ENCODE data around the gene BMP5.

The BMP5 gene

DNA sequence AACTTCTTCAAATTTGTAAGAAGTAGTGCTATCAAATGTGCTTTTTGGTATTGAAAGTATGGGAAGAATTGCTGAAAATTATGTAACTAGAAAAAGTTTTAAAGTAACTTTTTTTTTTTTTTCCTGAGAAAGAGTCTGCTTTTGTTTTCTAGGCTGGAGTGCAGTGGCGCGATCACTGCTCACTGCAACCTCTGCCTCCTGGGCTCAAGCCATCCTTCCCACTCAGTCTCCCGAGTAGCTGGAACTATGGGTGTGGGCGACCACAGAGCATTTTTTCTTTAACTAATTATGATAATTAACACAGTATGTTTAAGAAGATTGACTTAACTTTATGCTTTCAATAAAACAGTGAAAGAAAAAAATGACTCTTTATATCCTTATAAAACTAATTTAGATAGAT lies 38.4 kb downstream of the BMP5 start:
- no peak for TF ChIP-seq EZH2phosphoT487 (conservative IDR thresholded peaks at IDR 0.05; ENCODE audit: low read length)
- TF ChIP-seq, protein P1, sequence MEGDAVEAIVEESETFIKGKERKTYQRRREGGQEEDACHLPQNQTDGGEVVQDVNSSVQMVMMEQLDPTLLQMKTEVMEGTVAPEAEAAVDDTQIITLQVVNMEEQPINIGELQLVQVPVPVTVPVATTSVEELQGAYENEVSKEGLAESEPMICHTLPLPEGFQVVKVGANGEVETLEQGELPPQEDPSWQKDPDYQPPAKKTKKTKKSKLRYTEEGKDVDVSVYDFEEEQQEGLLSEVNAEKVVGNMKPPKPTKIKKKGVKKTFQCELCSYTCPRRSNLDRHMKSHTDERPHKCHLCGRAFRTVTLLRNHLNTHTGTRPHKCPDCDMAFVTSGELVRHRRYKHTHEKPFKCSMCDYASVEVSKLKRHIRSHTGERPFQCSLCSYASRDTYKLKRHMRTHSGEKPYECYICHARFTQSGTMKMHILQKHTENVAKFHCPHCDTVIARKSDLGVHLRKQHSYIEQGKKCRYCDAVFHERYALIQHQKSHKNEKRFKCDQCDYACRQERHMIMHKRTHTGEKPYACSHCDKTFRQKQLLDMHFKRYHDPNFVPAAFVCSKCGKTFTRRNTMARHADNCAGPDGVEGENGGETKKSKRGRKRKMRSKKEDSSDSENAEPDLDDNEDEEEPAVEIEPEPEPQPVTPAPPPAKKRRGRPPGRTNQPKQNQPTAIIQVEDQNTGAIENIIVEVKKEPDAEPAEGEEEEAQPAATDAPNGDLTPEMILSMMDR (IDR thresholded peaks at IDR 0.05; ENCODE audit: insufficient read depth, low read length, poor library complexity, severe bottlenecking): no peak
- H3K4me2 ChIP-seq (ENCODE audit: low read depth, low read length, poor library complexity, severe bottlenecking): no peak overlapping the region
- no peaks in the 10 kb centered on the region for H3K79me2 ChIP-seq (ENCODE audit: insufficient read depth, low read length)

DNA sequence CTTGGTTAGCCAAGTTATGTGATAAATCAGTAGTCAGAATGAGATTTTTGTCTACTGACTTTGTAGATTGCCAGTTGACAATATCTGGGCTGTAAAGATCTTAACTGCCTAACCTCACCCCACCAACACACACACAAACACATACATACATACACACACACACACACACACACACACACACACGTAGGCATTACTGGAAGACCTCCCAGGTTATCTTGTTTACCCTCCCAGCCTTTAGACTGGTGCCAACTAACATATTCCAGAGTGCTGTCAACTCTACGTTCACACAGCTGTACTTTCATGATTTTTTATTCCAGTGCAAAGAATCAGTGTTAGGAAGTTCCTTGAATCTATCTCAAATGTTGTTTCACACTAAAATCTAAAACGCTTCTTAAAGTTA lies 38.9 kb downstream of the BMP5 start:
- Histone ChIP-seq H3K9me2 (replicated peaks; ENCODE audit: insufficient read depth, low read length) (no peaks in the 10 kb centered on the region; the same call in 1 of the 2 replicates), H3F3A (ENCODE audit: insufficient read depth) (no peaks in the 10 kb centered on the region), H3K9me3 (ENCODE audit: insufficient read depth, low read length) (no peaks in the 10 kb centered on the region), H3K27me3 (ENCODE audit: low read length) (no peaks in the 10 kb centered on the region), H3K79me2 (ENCODE audit: insufficient read depth, low read length) (no peaks in the 10 kb centered on the region), H3K4me3 (ENCODE audit: insufficient read depth, low read length, poor library complexity, severe bottlenecking) (no peak overlapping the region), H3K4me2 (ENCODE audit: low read depth, low read length, poor library complexity, severe bottlenecking) (no peak overlapping the region), H2AFZ (ENCODE audit: low read depth, low read length, severe bottlenecking) (no peak overlapping the region), H3K36me3 (ENCODE audit: low read length) (no peaks in the 10 kb centered on the region), H3K9ac (ENCODE audit: low read length) (no peak overlapping the region), H4K20me1 (ENCODE audit: low read depth, low read length) (no peaks in the 10 kb centered on the region), H3K27ac (ENCODE audit: low read depth, low read length) (no peak overlapping the region)
- TF ChIP-seq, protein P1 (IDR thresholded peaks at IDR 0.05; ENCODE audit: insufficient read depth, low read length, poor library complexity, severe bottlenecking): no peak
- no peak for TF ChIP-seq EZH2phosphoT487 (conservative IDR thresholded peaks at IDR 0.05; ENCODE audit: low read length)

More for the DNA sequence above, 38.4 kb downstream of the BMP5 start:
- Histone ChIP-seq H3F3A (ENCODE audit: insufficient read depth) (no peaks in the 10 kb centered on the region), H3K27me3 (ENCODE audit: low read length) (no peaks in the 10 kb centered on the region), H3K36me3 (ENCODE audit: low read length) (no peaks in the 10 kb centered on the region), H2AFZ (ENCODE audit: low read depth, low read length, severe bottlenecking) (no peak overlapping the region), H3K4me3 (ENCODE audit: insufficient read depth, low read length, poor library complexity, severe bottlenecking) (no peak overlapping the region), H3K9ac (ENCODE audit: low read length) (no peak overlapping the region), H3K9me3 (ENCODE audit: insufficient read depth, low read length) (no peaks in the 10 kb centered on the region), H3K9me2 (replicated peaks; ENCODE audit: insufficient read depth, low read length) (no peaks in the 10 kb centered on the region; the same call in 1 of the 2 replicates), H4K20me1 (ENCODE audit: low read depth, low read length) (no peaks in the 10 kb centered on the region), H3K27ac (ENCODE audit: low read depth, low read length) (no peak overlapping the region)

DNA sequence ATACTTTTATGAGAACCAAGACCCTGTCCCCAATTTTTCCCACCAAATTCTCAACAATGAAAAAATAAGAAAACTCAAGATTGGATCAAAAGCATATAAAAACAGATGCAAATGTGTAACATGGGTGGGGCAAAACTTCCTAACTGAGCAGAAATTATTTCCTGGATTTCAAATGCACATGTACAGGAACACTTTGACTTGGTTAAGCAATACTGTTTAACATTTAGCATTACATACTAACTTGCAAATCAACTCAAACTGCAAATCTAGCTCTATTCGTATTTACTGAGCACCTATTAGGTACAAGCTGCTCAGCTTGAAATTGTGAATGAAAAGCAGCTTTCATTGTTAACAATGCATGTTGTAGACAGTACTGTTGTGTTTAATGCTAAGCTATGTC lies 40.2 kb downstream of the BMP5 start:
- H2AFZ ChIP-seq (ENCODE audit: low read depth, low read length, severe bottlenecking): no peak overlapping the region
- H3K27me3 ChIP-seq (ENCODE audit: low read length): no peaks in the 10 kb centered on the region
- H3K9me2 ChIP-seq (replicated peaks; ENCODE audit: insufficient read depth, low read length): no peaks in the 10 kb centered on the region; the same call in 1 of the 2 replicates
- no peak overlapping the region for H3K9ac ChIP-seq (ENCODE audit: low read length)
- TF ChIP-seq, protein P1 (IDR thresholded peaks at IDR 0.05; ENCODE audit: insufficient read depth, low read length, poor library complexity, severe bottlenecking): no peak
- no peak for TF ChIP-seq EZH2phosphoT487 (conservative IDR thresholded peaks at IDR 0.05; ENCODE audit: low read length)
- H3K36me3 ChIP-seq (ENCODE audit: low read length): no peaks in the 10 kb centered on the region
- H3F3A ChIP-seq (ENCODE audit: insufficient read depth): no peaks in the 10 kb centered on the region
- H3K9me3 ChIP-seq (ENCODE audit: insufficient read depth, low read length): no peaks in the 10 kb centered on the region
- no peaks in the 10 kb centered on the region for H4K20me1 ChIP-seq (ENCODE audit: low read depth, low read length)
- no peak overlapping the region for H3K4me3 ChIP-seq (ENCODE audit: insufficient read depth, low read length, poor library complexity, severe bottlenecking)
- no peak overlapping the region for H3K4me2 ChIP-seq (ENCODE audit: low read depth, low read length, poor library complexity, severe bottlenecking)
- no peak overlapping the region for H3K27ac ChIP-seq (ENCODE audit: low read depth, low read length)
- no peaks in the 10 kb centered on the region for H3K79me2 ChIP-seq (ENCODE audit: insufficient read depth, low read length)
